AG08396 (cell line): Measurements from ENCODE around the gene ADAMTS2.

Source experiments
- DNase-seq: peaks from one replicate; pipeline ENCODE4 v3.0.0; 2012; ENCODE audit warnings: low spot score, mixed read lengths

ADAMTS2 gene

DNA sequence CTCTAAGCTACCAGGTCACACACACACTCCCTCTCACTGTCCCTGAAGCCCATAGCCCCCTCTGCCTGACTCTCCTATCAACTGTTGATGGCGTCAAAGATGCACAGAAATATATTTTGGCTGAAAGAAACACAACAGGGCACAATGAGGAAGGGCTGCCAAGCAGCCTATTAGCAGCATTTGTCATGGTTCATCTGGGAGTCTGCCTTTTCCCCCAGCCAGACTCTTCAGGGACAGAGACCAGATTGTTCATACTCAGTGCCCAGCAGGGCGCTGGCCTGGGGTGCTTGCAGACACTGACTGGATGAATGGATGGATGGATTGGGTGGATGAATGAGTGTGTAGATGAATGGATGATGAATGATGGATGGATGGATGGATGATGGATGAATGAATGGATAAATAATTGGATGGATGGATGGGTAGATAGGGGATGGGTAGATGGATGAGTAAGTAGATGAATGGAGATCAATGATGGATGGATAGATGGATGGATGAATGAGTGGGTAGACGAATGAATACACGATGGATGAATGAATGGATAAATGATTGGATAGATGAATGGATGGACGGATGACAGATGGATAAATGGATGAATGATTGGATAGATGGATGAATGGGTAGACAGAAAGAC, 90.5 kb downstream of the ADAMTS2 start:
- no peak for DNase-seq

GRCh38 chr5:179253730-179254129, 91.5 kb downstream of the ADAMTS2 start:
- no peak for DNase-seq

- no peak for DNase-seq
Observed at GRCh38 chr5:179251276-179251969, 93.8 kb downstream of the ADAMTS2 start.

- DNase-seq: no peak
Observed at GRCh38 chr5:179250561-179251225, 94.6 kb downstream of the ADAMTS2 start.

- DNase-seq: no peak
Observed at GRCh38 chr5:179246227-179246626, 99.0 kb downstream of the ADAMTS2 start.

- no peak for DNase-seq
Observed at GRCh38 chr5:179245031-179245430, 100.2 kb downstream of the ADAMTS2 start.

DNA sequence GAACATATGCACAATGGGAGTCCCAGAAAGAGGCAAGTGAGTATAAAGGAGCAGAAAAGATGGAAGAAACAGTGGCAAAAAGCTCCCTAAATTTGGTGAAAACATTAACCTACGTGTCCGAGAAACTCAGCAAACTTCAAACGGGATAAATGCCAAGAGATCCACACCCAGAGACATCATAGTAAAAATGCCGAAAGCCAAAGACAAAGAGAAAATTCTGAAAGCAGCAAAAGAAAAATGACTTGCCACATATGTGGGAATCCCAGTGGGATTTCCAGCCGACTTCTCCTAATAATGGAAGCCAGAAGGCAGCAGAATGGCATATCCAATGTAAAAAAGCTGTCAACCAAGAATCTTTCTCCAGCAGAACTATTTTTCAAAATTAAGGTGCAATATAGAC, 101.2 kb downstream of the ADAMTS2 start:
- no peak for DNase-seq

GRCh38 chr5:179243333-179243732, 101.9 kb downstream of the ADAMTS2 start:
- peak; percentile 57 for DNase-seq

DNA sequence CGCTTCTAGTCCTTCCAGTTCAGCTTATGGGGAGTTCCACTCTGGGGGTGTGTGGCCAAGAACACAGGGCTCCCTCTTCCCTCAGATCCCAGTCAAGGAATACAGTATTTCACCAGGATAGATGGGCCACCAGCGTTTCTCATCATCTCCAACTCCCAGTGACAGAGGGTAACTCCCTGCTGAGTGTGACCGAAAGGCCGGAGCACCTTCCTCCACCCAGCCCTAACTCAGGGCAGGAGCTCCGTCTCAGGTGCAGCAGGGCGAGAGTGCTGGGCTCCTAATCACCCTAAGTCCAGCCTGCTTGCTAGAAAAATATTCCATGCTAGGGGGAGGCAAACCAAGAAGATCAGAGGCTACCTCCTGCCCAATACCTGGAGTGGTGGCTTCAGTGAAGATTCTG, 102.6 kb downstream of the ADAMTS2 start:
- DNase-seq: no peak

DNA sequence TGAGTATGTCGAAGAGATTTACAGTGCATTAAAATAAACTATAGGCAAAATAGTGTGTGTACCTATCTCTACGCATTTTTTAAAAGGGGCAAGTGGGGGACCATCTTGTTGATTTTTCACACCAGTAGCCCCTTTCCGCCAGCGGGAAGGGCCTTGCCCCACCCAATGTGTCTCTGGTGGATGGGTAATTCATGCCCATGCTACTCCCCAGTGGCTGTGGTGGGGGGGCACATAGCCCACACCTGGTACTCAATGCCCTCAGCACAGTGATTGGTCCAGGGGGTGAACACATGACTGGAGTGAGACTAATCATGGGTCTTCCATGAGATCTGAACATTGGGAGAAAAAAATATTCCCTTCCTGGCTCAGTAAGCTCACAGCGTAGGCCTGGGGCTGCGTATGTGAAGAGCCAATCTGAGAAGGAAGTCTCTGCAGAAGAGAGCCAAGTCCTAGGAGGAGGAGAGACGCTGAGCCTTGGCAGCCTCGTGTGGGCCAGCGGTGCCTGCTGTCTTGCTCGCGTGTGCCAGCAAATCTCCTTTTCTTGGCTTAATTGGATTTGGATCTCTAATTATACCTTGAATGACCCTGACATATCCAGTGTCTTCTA, 103.4 kb downstream of the ADAMTS2 start:
- DNase-seq: no peak

DNA sequence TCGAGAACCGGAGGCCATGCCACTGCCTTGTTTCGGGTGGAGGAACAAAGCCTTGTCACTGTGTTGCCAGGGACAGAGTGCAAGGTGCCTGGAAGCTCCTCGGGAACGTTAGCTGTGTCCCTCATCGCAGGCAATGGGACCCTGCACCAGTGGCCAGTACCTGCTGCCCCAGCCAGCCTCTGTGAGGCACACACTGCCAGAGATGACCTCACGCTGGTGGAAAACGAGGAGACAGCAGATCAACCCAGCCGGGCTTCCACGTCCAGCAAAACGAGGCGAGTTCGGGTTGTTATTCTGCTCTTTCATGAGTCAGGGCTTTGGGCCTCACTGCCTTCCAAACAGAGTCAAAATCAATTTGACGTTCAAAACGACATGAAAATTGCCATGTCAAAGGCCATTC, 104.1 kb downstream of the ADAMTS2 start:
- no peak for DNase-seq

DNA sequence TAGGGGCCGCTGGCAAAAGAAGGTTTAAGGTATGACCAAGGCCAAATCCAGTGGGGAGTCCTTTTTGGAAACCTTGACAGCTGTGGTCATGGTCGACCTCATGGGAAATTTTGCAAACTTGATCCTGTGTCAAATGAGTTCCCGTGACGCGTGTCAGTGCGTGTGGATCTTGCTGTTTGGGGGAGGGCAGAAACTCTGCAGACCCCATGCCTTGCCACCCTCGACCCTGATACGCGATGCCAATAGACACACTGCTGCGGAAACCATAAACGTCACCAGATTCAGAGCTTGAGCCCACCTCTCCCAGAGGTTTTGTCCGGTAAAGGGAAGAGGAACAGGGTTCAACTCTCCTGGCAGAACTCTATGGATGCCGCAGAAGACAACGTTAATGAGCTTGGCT, 104.7 kb downstream of the ADAMTS2 start:
- DNase-seq: no peak

DNA sequence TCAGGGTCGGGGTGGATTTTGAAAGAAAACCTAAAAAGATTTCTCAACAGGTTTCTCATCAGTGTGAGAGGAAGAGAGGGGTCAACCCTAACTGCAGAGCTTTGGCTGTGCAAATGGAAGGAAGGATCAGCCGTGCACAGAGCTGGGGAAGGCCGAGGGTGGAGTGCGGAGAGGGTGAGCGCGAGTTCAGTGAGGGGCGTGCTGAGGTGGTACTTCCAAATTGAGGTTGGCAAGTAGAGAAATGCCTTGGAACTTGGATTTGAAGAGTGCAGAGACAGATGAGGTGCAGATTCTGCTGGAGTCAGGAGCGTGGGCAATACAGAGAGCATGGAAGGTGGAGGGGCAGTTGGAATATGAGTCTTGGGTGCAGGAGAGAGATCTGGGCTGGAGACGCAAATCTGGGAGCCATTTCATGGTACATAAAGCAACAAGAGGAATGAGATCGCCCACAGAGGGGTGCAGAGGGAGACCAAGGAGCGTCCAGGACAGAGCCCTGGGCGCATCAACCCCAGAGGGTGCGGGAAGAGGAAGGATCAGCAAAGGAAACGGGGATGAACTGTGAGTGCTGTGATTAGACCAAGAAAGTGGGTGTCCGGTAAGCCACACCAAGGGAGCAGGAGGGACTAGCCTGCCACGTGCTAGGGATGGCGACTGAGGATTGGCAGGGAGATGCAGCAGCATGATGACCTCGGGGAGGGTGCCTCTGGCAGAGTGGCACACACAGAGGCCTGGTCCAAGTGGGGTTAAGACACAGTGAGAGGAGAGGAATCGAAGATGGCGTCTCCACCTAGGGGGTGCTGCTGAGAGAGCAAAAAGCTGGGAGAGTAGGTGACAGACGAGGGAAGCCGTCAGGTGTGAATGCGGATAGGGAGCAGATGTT, 105.8 kb downstream of the ADAMTS2 start:
- no peak for DNase-seq

GRCh38 chr5:179238628-179238970, 106.7 kb downstream of the ADAMTS2 start:
- no peak for DNase-seq

DNA sequence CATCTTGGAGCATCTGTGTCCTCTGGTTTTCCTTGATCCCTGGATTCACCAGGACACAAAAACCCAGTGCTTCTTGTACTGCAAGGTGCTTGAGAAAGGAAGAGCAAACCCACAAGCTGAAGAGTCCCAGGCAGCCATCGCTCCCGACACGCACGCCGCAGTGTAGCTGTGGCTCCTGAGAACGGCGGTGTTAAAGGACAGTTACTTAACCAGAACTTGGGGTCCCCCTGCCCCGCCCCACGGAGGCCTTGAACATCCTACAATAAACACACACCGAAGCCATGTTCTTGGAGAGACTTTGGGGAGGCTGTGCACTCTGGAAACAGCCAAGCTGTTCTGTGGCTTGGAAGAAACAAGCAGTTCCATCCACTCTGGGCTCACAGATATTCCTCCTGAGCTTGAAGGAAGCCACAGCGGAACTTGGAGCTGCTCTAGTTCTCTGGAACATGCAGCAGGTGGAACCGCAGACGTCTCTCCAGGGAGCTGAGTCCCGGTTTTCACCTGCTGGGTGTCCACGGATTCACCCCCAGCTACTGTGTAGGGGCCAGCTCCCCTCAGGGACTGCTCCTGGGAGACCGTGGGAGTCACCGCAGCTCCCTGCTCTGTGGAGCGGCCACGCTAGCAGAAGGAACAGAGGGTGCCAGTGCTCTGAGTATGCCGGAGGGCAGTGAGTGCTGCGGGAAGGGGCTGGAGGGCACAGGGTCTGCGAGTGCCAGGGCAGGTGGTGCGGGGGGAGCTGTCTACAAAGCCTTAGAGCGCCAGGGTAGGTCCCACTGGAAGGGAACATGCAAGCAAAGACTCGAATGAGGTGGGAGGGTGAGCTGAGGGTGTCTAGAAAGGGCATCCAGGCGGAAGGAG, 107.3 kb downstream of the ADAMTS2 start:
- DNase-seq: no peak

GRCh38 chr5:179235416-179236400, 109.6 kb downstream of the ADAMTS2 start:
- no peak for DNase-seq

GRCh38 chr5:179234563-179235135, 110.6 kb downstream of the ADAMTS2 start:
- no peak for DNase-seq

DNA sequence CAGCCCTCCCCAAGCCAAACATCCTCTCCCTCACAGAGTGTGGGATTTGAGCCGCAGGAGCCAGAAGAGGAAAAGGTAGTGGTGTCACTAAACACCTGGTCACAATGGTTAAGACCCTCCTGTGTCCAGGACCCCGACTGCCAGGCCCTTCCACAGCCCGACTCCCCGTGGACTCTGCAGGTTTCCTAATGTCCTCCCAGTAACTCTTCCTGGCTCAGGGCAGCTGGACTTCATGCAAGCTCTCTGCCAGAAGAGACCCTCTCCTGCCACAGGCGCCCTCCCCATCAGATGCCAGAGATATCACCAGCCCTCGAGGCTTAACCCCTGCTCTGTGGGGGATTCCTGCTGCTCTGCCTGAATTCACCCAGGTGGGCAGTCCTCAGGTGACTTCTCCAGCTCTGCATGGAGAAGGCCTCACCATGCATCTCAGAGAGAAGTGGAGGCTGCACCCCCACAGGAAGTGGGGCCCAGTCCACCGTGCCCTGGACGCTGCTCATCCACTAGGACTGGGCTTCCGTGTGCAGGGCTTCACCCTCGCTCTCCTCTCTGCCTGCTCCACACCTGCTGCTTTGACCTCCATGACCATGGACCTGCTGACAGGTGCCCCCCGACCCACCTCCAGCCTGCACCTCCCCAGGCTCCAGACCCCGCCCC, 111.2 kb downstream of the ADAMTS2 start:
- DNase-seq: no peak
